ENCODE measurements around the gene SVIL.
"Not testable (repeated sequence)": the region's sequence is repeated elsewhere in the genome, so short reads cannot be mapped to it uniquely, and the experiment has no call there.

The SVIL gene

GRCh38 chr10:29648114-29648982 is 13.6 kb upstream of the SVIL start:
- no peak for DNase-seq

GRCh38 chr10:29647478-29647877 is 12.7 kb upstream of the SVIL start:
- DNase-seq: no peak

- no peak for DNase-seq
These were observed 12.2 kb upstream of the SVIL start for GRCh38 chr10:29646960-29647461.

- no peak for DNase-seq
These were observed 11.6 kb upstream of the SVIL start for GRCh38 chr10:29646238-29646902.

- DNase-seq: no peak
These were observed 9.2 kb upstream of the SVIL start for GRCh38 chr10:29643771-29644501.

GRCh38 chr10:29642990-29643389 is 8.2 kb upstream of the SVIL start:
- no peak for DNase-seq

- no peak for DNase-seq
These were observed 2.8 kb upstream of the SVIL start for GRCh38 chr10:29637537-29637936.

GRCh38 chr10:29636178-29636577 is 1.4 kb upstream of the SVIL start:
- DNase-seq: peak; percentile 14

GRCh38 chr10:29635711-29636144 is 957 bp upstream of the SVIL start:
- no peak for DNase-seq

- no peak for DNase-seq
These were observed 666 bp downstream of the SVIL start for GRCh38 chr10:29634105-29634504.

- DNase-seq: no peak
These were observed 3.8 kb downstream of the SVIL start for GRCh38 chr10:29631049-29631339.

GRCh38 chr10:29630205-29631048 is 4.3 kb downstream of the SVIL start:
- no peak for DNase-seq

- DNase-seq: no peak
These were observed 5.8 kb downstream of the SVIL start for GRCh38 chr10:29628912-29629526.

GRCh38 chr10:29628311-29628710 is 6.5 kb downstream of the SVIL start:
- no peak for DNase-seq

- no peak for DNase-seq
These were observed 7.3 kb downstream of the SVIL start for GRCh38 chr10:29627201-29628132.

- DNase-seq: not testable (repeated sequence)
These were observed 10.4 kb downstream of the SVIL start for GRCh38 chr10:29624357-29624756.

- DNase-seq: no peak
These were observed 11.0 kb downstream of the SVIL start for GRCh38 chr10:29623797-29624196.

GRCh38 chr10:29622382-29622922 is 12.3 kb downstream of the SVIL start:
- DNase-seq: peak; percentile 21

- DNase-seq: no peak
These were observed 13.6 kb downstream of the SVIL start for GRCh38 chr10:29621161-29621560.

GRCh38 chr10:29620112-29620690 is 14.6 kb downstream of the SVIL start:
- no peak for DNase-seq
